IMR-90 (cell line): ENCODE measurements around the gene RHBDL1. TPM values are rescaled to one million over a fixed set of nuclear protein-coding genes. Genes with fewer than 3 reads are reported as not detected.

ENCODE experiments used
- ATAC-seq: fragments of 200-7000 bp; cut with Tn5 transposase; 2 replicates; pipeline ENCODE4 v1.9.1; 2020; ENCODE audit warnings: low read depth, mild to moderate bottlenecking, moderate library complexity
- Bru-seq: library from RNA; stranded (reverse); fragments of 400-500 nt; gene quantifications from one replicate; lab custom pipeline; 2021; lab: Mats Ljungman, UMichigan
- BruChase-seq, 2 experiments: library from RNA; stranded (reverse); fragments of 400-500 nt; gene quantifications; one replicate each; lab custom pipeline; 2021; lab: Mats Ljungman, UMichigan
- BruUV-seq: library from RNA; stranded (reverse); fragments of 400-500 nt; replicated peaks from 2 replicates; lab custom pipeline; 2021; lab: Mats Ljungman, UMichigan
- CTCF ChIA-PET: fragments of 300-600 bp; formaldehyde crosslinking; extraction: SDS; loops from one replicate; lab custom pipeline; 2021; ENCODE audit warnings: antibody characterized with exemption; lab: Yijun Ruan, JAX
- POLR2A ChIA-PET: fragments of 300-600 bp; sonication (Branson Sonifier 250); formaldehyde crosslinking; loops from one replicate; lab custom pipeline; 2022; ENCODE audit warnings: antibody characterized with exemption; ENCODE audit not compliant: unreplicated experiment; lab: Charles Lee
- DNase-seq: peaks from one replicate; pipeline ENCODE4 v3.0.0; 2013
- H2AFZ ChIP-seq: replicated peaks from 2 replicates; pipeline ENCODE3; 2013; ENCODE audit warnings: low read length, mild to moderate bottlenecking; ENCODE audit not compliant: poor library complexity
- H2AK5ac ChIP-seq: 2 replicates; pipeline ENCODE4 v1.6.1; 2013; ENCODE audit warnings: low read depth, low read length, inconsistent platforms
- H2AK9ac ChIP-seq: replicated peaks from 2 replicates; pipeline ENCODE3; 2013; ENCODE audit warnings: mild to moderate bottlenecking, low read depth, low read length, moderate library complexity; ENCODE audit not compliant: poor library complexity
- H2BK120ac ChIP-seq: 2 replicates; pipeline ENCODE4 v1.6.1; 2013; ENCODE audit warnings: low read depth, low read length, inconsistent platforms
- H2BK15ac ChIP-seq: 3 replicates; pipeline ENCODE4 v1.6.1; 2013; ENCODE audit warnings: low read depth, low read length, inconsistent platforms
- H2BK20ac ChIP-seq: 2 replicates; pipeline ENCODE4 v1.6.1; 2013; ENCODE audit warnings: low read depth, mild to moderate bottlenecking, inconsistent platforms, low read length, moderate library complexity
- H2BK5ac ChIP-seq: 2 replicates; pipeline ENCODE4 v1.6.1; 2013; ENCODE audit warnings: mild to moderate bottlenecking, low read depth, low read length, inconsistent platforms; ENCODE audit not compliant: poor library complexity, severe bottlenecking
- H3K14ac ChIP-seq: replicated peaks from 2 replicates; pipeline ENCODE4 v1.6.1; 2013; ENCODE audit warnings: low read depth, low read length, inconsistent platforms
- H3K18ac ChIP-seq: 2 replicates; pipeline ENCODE4 v1.6.1; 2013; ENCODE audit warnings: low read depth, low read length, control low read depth
- H3K23ac ChIP-seq: 2 replicates; pipeline ENCODE4 v1.6.1; 2013; ENCODE audit warnings: low read depth, low read length, inconsistent platforms
- H3K27ac ChIP-seq: 2 replicates; pipeline ENCODE4 v1.5.1; 2013; ENCODE audit warnings: mild to moderate bottlenecking, control low read depth, low read length; ENCODE audit not compliant: insufficient read depth
- H3K27me3 ChIP-seq: 2 replicates; pipeline ENCODE4 v1.6.1; 2013; ENCODE audit warnings: low read length; ENCODE audit not compliant: control insufficient read depth, insufficient read depth
- H3K36me3 ChIP-seq: 2 replicates; pipeline ENCODE4 v1.6.1; 2013; ENCODE audit warnings: low read length, mixed read lengths; ENCODE audit not compliant: control insufficient read depth, insufficient read depth
- H3K4ac ChIP-seq: 2 replicates; pipeline ENCODE4 v1.6.1; 2013; ENCODE audit warnings: low read depth, low read length, inconsistent platforms
- H3K4me1 ChIP-seq: 2 replicates; pipeline ENCODE4 v1.6.1; 2013; ENCODE audit warnings: low read length, mixed read lengths; ENCODE audit not compliant: control insufficient read depth, insufficient read depth
- H3K4me2 ChIP-seq: 2 replicates; pipeline ENCODE4 v1.6.1; 2013; ENCODE audit warnings: low read depth, mild to moderate bottlenecking, control low read depth, low read length, moderate library complexity
- H3K4me3 ChIP-seq: 2 replicates; pipeline ENCODE4 v1.5.1; 2013; ENCODE audit warnings: low read depth, mild to moderate bottlenecking, control low read depth, low read length, moderate library complexity; ENCODE audit not compliant: insufficient read depth
- H3K56ac ChIP-seq: 2 replicates; pipeline ENCODE4 v1.6.1; 2013; ENCODE audit warnings: low read length, inconsistent platforms; ENCODE audit not compliant: insufficient read depth; ENCODE audit errors: extremely low read depth
- H3K79me1 ChIP-seq, 2 experiments: 2 replicates each; pipeline ENCODE4 v1.6.1; 2013; ENCODE audit warnings: low read length in 2 of 2, inconsistent platforms in 1 of 2, low read depth in 1 of 2
- H3K9ac ChIP-seq: 2 replicates; pipeline ENCODE4 v1.6.1; 2013; ENCODE audit warnings: low read depth, low read length, control low read depth
- H3K9me1 ChIP-seq: 2 replicates; pipeline ENCODE4 v1.6.1; 2013; ENCODE audit warnings: low read length, inconsistent platforms; ENCODE audit not compliant: insufficient read depth
- H3K9me3 ChIP-seq: 2 replicates; pipeline ENCODE4 v1.6.1; 2013; ENCODE audit warnings: low read length; ENCODE audit not compliant: control insufficient read depth, insufficient read depth
- H4K20me1 ChIP-seq: 2 replicates; pipeline ENCODE4 v1.6.1; 2013; ENCODE audit warnings: low read length, inconsistent platforms; ENCODE audit not compliant: insufficient read depth
- H4K5ac ChIP-seq: 2 replicates; pipeline ENCODE4 v1.6.1; 2013; ENCODE audit warnings: mild to moderate bottlenecking, low read depth, low read length, control low read depth
- H4K8ac ChIP-seq, 2 experiments: 2 replicates each; pipeline ENCODE4 v1.6.1; 2013; ENCODE audit warnings: low read depth in 2 of 2, low read length in 2 of 2, control low read depth in 1 of 2, inconsistent platforms in 1 of 2
- H4K91ac ChIP-seq: 2 replicates; pipeline ENCODE4 v1.6.1; 2013; ENCODE audit warnings: low read depth, low read length, inconsistent platforms; ENCODE audit not compliant: insufficient read depth
- BHLHE40 ChIP-seq: fragments of 150-350 bp; IDR thresholded peaks from 2 replicates; pipeline ENCODE4 v1.6.1; 2016; ENCODE audit warnings: mild to moderate bottlenecking, low read depth, low read length
- MAFK ChIP-seq: IDR thresholded peaks from 2 replicates; pipeline ENCODE4 v1.6.1; 2012; ENCODE audit warnings: low read depth, low read length, improper control_type of control experiment
- MAZ ChIP-seq: IDR thresholded peaks from 2 replicates; pipeline ENCODE4 v1.6.1; 2012; ENCODE audit warnings: low read depth, mild to moderate bottlenecking, low read length, improper control_type of control experiment, moderate library complexity, borderline replicate concordance
- MXI1 ChIP-seq: IDR thresholded peaks from 2 replicates; pipeline ENCODE4 v1.6.1; 2012; ENCODE audit warnings: low read depth, mild to moderate bottlenecking, low read length, moderate library complexity, borderline replicate concordance
- RAD21 ChIP-seq: IDR thresholded peaks from 2 replicates; pipeline ENCODE4 v1.6.1; 2012; ENCODE audit warnings: low read length, improper control_type of control experiment
- SMC3 ChIP-seq: fragments of 150-350 bp; IDR thresholded peaks from 2 replicates; pipeline ENCODE4 v1.6.1; 2016; ENCODE audit warnings: low read depth, mild to moderate bottlenecking, antibody characterized with exemption, low read length, moderate library complexity
- USF2 ChIP-seq: fragments of 150-350 bp; IDR thresholded peaks from 2 replicates; pipeline ENCODE4 v1.6.1; 2017; ENCODE audit warnings: mild to moderate bottlenecking, antibody characterized with exemption, low read length, low read depth
- WGBS, 2 experiments: methylation state at CpG; one replicate each; pipeline versions ENCODE4 v1.1.5 to v1.1.7; 2013; ENCODE audit warnings: missing lambda C conversion rate in 2 of 2; ENCODE audit not compliant: insufficient read length in 1 of 2; ENCODE audit errors: extremely low coverage in 2 of 2; 5-methylcytosine and 5-hydroxymethylcytosine counted together
- dilution Hi-C: fragments of 300-500 bp; cut with HindIII; formaldehyde crosslinking; loops from one replicate; pipeline ENCODE4 v1.14.3; 2018; ENCODE audit warnings: low sequenced_read_pairs; ENCODE audit not compliant: unreplicated experiment
- in situ Hi-C: fragments of 300-500 bp; cut with MboI; formaldehyde crosslinking; loops from 3 replicates; pipeline ENCODE4 v1.14.3; 2019; ENCODE audit warnings: low sequenced_read_pairs, inconsistent platforms, mixed read lengths
- intact Hi-C: fragments of 100-400 bp; cut with micrococcal nuclease; formaldehyde crosslinking; loops from 2 replicates; pipeline ENCODE4 v1.10.0; 2022
- long read RNA-seq: library from polyadenylated mRNA; unstranded; transcript quantifications from one replicate; pipeline ENCODE4 v2.0.0, GENCODE V29; 2021; ENCODE audit not compliant: unreplicated experiment
- polyA plus RNA-seq, 3 experiments: library from polyadenylated mRNA; depleted of rRNA; stranded (reverse); fragments of >200 nt; gene quantifications; 2 replicates each; pipeline ENCODE4 v1.2.3, GENCODE V29; 2012; ENCODE audit warnings: low replicate concordance in 1 of 3
- total RNA-seq: library from RNA; depleted of rRNA; stranded (reverse); fragments of >200 nt; gene quantifications from 2 replicates; pipeline ENCODE4 v1.2.3, GENCODE V29; 2012; rRNA removed

RHBDL1 gene
- total RNA-seq: 0.72 and 0.83 TPM in 2 replicates
- 4.1 and 4.8 TPM in 2 replicates for polyA plus RNA-seq (2012; rRNA removed)
- polyA plus RNA-seq (2012; cell fraction: cytosol; rRNA removed): 4.0 and 5.9 TPM in 2 replicates
- 37.4 and 102 TPM in 2 replicates for polyA plus RNA-seq (2012; cell fraction: nucleus; rRNA removed; ENCODE audit: low replicate concordance)
- Bru-seq, nascent RNA: percentile 39 among the genes with signal in this experiment
- BruChase-seq, experiment 1, labeled RNA remaining after a 6-hour chase: percentile 51 among the genes with signal in this experiment
- percentile 48 among the genes with signal in this experiment for BruChase-seq, experiment 2, labeled RNA remaining after a 2-hour chase
- long read RNA-seq, partial matches to known transcripts: 1 of 5 reads
- long read RNA-seq, other reads (novel, unspliced or antisense): 2 of 5 reads

DNA sequence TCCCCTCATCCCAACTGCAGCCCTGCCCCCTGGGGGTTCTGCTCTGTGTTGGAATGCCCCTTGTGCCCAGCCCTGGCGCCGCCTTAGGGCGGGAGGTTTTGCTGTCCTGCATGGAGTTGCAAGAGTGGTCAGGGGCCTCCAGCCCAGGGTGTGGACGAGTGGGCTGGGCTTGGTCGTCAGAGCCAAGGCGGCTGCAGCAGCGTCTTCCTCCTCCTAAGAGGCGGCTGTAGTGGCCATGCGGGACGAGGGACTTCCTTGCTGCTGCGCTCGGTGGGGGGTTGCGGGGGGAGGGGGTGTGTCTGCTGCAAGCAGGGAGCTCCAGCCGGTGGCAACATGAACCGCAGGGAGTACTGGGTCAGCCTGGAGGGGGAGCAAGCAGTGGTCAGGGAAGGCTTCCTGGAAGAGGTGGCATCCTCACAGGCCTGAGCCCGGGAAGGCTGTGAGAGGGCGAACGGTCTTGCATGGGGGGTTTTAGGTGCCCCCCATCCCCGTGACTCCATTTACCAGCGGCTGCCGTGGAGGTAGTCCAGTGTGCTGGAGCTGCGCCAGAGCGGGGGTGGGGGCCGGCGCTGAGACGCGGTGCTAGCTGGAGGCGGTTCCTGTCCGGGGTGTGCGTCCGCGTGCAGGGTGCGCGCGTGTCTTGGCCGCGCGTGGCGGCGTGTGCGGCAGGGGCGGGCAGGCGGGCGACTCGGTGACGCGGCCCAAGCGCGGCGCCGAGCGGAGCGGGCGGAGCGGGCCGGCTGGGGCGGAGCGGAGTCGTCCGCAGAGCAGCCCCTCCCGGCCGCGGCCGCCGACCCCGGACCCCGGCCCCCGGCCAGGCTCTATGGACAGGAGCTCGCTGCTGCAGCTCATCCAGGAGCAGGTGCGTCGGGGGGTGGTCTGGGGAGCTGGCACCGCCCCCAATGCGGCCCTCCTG lies at the start of gene RHBDL1:
RHBDL1 (plus strand) TSS at position 704 of the 916 bp plus-strand sequence; CDS start at position 824, 120 bp downstream.
- Histone ChIP-seq H4K5ac (0 out of 2 replicates have a peak within 1 kb of the TSS, but pooled peaks have one; percentile 11), H3K79me1 (peaks cover 0 to 25% of the 10 kb centered on the region in 2 experiments; a peak in 1 of 4 replicates), H4K91ac (no peak within 1 kb of the TSS), H3K14ac (no peak within 1 kb of the TSS), H3K4me2 (peak within 1 kb of the TSS; percentile 90), H4K8ac (no peak within 1 kb of the TSS), H3K18ac (no peak within 1 kb of the TSS), H2BK15ac (no peak within 1 kb of the TSS), H3K27me3 (no peaks in the 10 kb centered on the region), H3K4me3 (peak within 1 kb of the TSS; percentile 50), H3K27ac (no peak within 1 kb of the TSS), H2BK120ac (no peak within 1 kb of the TSS), H3K9me3 (no peaks in the 10 kb centered on the region), H3K9ac (no peak within 1 kb of the TSS), H2BK5ac (no peak within 1 kb of the TSS), H3K4ac (0 out of 2 replicates have a peak within 1 kb of the TSS, but pooled peaks have one; percentile 56), H2AFZ (peak within 1 kb of the TSS; percentile 89), H3K9me1 (peaks cover 9% of the 10 kb centered on the region; the same call in 1 of the 2 replicates), H4K20me1 (peaks cover 16% of the 10 kb centered on the region), H3K23ac (no peak within 1 kb of the TSS), H2AK9ac (peak within 1 kb of the TSS; percentile 90), H3K4me1 (peaks cover 8% of the 10 kb centered on the region; the same call in 1 of the 2 replicates), H2BK20ac (no peak within 1 kb of the TSS), H3K36me3 (peaks cover 38% of the 10 kb centered on the region), H3K56ac (no peak within 1 kb of the TSS), H2AK5ac (no peak within 1 kb of the TSS; the same call in 1 of the 2 replicates)
- dilution Hi-C loops: no loop called here
- WGBS, 2 experiments: 4% methylated on average over 34 of the region's 73 CpGs; no CpG with 5 or more reads in 1 of the 2 experiments
- DNase-seq (peak; percentile 42), ATAC-seq (peak; percentile 5)
- POLR2A ChIA-PET: no interaction called here
- intact Hi-C loops: no loop called here
- BruUV-seq: no TSS peak
- in situ Hi-C loops: no loop called here
- CTCF ChIA-PET: no interaction called here
- TF ChIP-seq SMC3: no peak
- TF ChIP-seq RAD21: no peak
- TF ChIP-seq MXI1: peak; percentile 54; the same call in 1 of the 2 replicates
- 0 out of 2 replicates have a peak, but pooled peaks have one; percentile 28 for TF ChIP-seq BHLHE40
- TF ChIP-seq MAFK: no peak
- TF ChIP-seq MAZ: peak; percentile 21; the same call in 1 of the 2 replicates
- TF ChIP-seq USF2: no peak
